ENCODE measurements around the gene COPS7A.
"Not testable (repeated sequence)": the region's sequence is repeated elsewhere in the genome, so short reads cannot be mapped to it uniquely, and the experiment has no call there.

The COPS7A gene

GRCh38 chr12:6701078-6701768, 22.6 kb upstream of the COPS7A start:
- no peak for DNase-seq

- peak; percentile 52 for DNase-seq
Observed at GRCh38 chr12:6703631-6704030, 20.2 kb upstream of the COPS7A start.

GRCh38 chr12:6708351-6708750, 15.5 kb upstream of the COPS7A start:
- not testable (repeated sequence) for DNase-seq

- no peak for DNase-seq
Observed at GRCh38 chr12:6708960-6709394, 14.9 kb upstream of the COPS7A start.

- DNase-seq = not testable (repeated sequence)
Observed at GRCh38 chr12:6716031-6716873, 7.6 kb upstream of the COPS7A start.

- no peak for DNase-seq
Observed at GRCh38 chr12:6716874-6717437, 6.9 kb upstream of the COPS7A start.

- no peak for DNase-seq
Observed at GRCh38 chr12:6722863-6723262, 983 bp upstream of the COPS7A start.

- peak; percentile 60 for DNase-seq
Observed at GRCh38 chr12:6724409-6724797, 557 bp downstream of the COPS7A start.

- DNase-seq = no peak
Observed at GRCh38 chr12:6725350-6725749, 1.5 kb downstream of the COPS7A start.

GRCh38 chr12:6729186-6729585, 5.3 kb downstream of the COPS7A start:
- DNase-seq = no peak

GRCh38 chr12:6730169-6730568, 6.3 kb downstream of the COPS7A start:
- no peak for DNase-seq

GRCh38 chr12:6734506-6735387, 10.9 kb downstream of the COPS7A start:
- no peak for DNase-seq

- DNase-seq = peak; percentile 65
Observed at GRCh38 chr12:6735448-6736191, 11.8 kb downstream of the COPS7A start.

- DNase-seq = no peak
Observed at GRCh38 chr12:6736754-6737153, 12.9 kb downstream of the COPS7A start.

- not testable (repeated sequence) for DNase-seq
Observed at GRCh38 chr12:6742080-6742479, 18.2 kb downstream of the COPS7A start.

- no peak for DNase-seq
Observed at GRCh38 chr12:6742834-6743233, 19.0 kb downstream of the COPS7A start.

GRCh38 chr12:6743300-6743699, 19.5 kb downstream of the COPS7A start:
- DNase-seq = not testable (repeated sequence)

- no peak for DNase-seq
Observed at GRCh38 chr12:6745741-6746525, 22.1 kb downstream of the COPS7A start.

GRCh38 chr12:6747216-6747615, 23.4 kb downstream of the COPS7A start:
- no peak for DNase-seq

GRCh38 chr12:6748761-6749160, 24.9 kb downstream of the COPS7A start:
- DNase-seq = no peak

GRCh38 chr12:6750506-6750905, 26.7 kb downstream of the COPS7A start:
- no peak for DNase-seq

Measured in NCI-H69 (cell line).